ENCODE data around the gene USF2. TPM values are rescaled to one million over a fixed set of nuclear protein-coding genes. Genes with fewer than 3 reads are reported as not detected.
"Not testable (repeated sequence)": the region's sequence is repeated elsewhere in the genome, so short reads cannot be mapped to it uniquely, and the experiment has no call there.

The USF2 gene, protein sequence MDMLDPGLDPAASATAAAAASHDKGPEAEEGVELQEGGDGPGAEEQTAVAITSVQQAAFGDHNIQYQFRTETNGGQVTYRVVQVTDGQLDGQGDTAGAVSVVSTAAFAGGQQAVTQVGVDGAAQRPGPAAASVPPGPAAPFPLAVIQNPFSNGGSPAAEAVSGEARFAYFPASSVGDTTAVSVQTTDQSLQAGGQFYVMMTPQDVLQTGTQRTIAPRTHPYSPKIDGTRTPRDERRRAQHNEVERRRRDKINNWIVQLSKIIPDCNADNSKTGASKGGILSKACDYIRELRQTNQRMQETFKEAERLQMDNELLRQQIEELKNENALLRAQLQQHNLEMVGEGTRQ
- total RNA-seq: 100 to 1,000 TPM; 204 to 299 TPM
- 132 to 143 reads per million in 2 donors for total RNA-seq

DNA sequence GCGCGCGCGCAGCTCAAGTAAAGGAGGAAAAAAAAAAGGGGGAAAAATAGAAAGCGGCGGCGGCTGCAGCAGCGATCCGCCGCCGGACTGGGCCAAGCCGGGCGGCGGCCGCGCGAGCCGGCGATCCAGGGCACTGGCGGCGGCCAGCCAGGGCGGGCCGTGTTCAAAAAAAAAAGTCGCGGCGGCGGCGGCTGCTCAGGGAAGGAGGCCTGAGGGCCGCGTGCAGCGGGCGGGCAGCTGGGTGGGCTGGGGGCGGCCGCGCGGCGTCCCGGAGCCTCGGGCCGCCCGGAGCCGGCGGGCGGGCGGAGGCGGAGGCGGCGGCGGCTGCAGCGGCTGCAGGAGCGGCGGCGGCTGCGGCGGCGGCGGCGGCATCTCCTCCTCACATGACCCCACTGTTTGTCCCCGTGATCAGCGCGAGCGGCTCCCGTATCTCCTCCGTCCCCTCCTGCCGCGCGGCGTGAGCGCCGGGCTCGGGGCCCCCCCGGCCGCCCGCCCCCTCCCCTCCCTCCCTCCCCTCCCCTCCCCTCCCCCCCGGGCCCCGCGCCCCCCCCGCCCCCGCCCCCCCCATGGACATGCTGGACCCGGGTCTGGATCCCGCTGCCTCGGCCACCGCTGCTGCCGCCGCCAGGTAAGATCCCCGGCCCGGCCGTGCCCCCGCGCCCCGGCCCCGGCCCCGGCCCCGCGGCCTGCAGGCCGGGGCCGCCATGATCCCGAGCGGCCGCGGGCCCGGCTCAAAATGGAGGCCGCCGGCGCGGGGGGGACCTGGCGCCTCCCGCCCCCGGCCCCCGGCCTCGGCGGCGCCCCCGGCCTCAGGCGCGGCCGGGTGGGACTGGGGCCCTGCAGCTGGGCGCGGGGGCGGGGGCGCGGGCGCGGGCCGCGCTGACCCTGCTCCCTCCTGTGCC lies at the start of gene USF2:
USF2 (plus strand) TSS at position 427 of the 902 bp plus-strand sequence; CDS start at position 567, 140 bp downstream.
- peak within 1 kb of the TSS; percentile 94 for H3K4me3 Mint-ChIP-seq
- H3K9me3 ChIP-seq (ENCODE audit: control insufficient read depth, low read length, poor library complexity, severe bottlenecking): no peaks in the 10 kb centered on the region
- DNase-seq: peak; percentile 50 to 65 (median 61)
- peak within 1 kb of the TSS; percentile 89 for H3K27ac Mint-ChIP-seq
- ATAC-seq: peak; percentile 51
- H3K36me3 Mint-ChIP-seq (ENCODE audit: low read depth): peaks cover 2% of the 10 kb centered on the region
- H3K4me1 Mint-ChIP-seq: peaks cover 25% of the 10 kb centered on the region
- no peaks in the 10 kb centered on the region for H3K27me3 Mint-ChIP-seq

DNA sequence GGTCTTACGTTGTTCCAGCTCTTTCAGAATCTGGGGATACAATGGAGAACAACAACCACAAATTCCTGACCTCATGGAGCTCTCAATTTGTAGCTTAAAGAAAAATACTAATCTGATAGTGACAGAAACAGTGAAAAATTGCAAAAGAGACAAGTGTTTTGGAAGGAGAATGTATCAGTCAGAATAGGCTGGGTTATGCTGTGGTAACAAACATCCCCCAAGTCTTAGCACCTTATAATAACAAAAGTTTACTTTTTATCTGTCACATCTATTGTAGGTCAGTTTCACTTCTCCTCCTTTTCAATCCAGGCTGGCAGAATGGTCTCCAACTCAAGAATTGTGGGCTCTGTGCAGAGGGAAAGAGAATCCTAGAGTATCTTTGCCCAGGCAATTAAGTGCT lies 49.8 kb upstream of the USF2 start:
- ATAC-seq (no peak), DNase-seq (no peak)
- no peak overlapping the region for H3K4me3 Mint-ChIP-seq
- peaks cover 17% of the 10 kb centered on the region for H3K4me1 Mint-ChIP-seq
- no peaks in the 10 kb centered on the region for H3K36me3 Mint-ChIP-seq (ENCODE audit: low read depth)
- no peaks in the 10 kb centered on the region for H3K27me3 Mint-ChIP-seq
- peak overlapping the region; percentile 2 for H3K27ac Mint-ChIP-seq
- H3K9me3 ChIP-seq (ENCODE audit: control insufficient read depth, low read length, poor library complexity, severe bottlenecking): no peaks in the 10 kb centered on the region

DNA sequence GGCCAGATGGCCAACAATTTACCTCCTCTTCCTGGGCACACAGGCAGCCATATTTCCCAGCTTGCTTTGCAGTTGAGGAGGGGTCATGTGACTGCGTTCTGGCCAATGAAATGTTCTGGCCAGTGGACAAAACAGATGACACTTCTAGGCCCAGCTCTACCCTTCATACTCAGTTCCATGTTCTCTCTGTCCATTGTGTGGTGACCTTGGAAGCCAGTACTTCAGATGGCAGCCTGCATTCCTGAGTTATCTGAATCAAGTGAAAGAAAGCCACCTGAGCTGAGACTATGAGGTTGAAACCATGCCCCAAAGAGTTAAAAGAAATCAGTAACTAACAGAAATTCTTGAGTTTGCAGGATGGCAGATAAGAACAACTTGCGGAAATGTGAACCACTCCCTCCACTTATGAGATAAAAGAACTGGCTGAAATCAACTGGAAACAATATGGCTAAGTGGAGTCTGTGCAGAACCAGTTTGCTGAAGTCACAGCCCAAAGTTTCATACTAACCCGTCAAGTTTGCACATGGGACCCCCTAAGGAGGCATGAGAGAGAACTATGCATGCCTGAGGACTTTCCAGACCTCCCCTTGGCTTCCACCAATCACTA lies 48.3 kb upstream of the USF2 start:
- no peak overlapping the region for H3K27ac Mint-ChIP-seq
- H3K9me3 ChIP-seq (ENCODE audit: control insufficient read depth, low read length, poor library complexity, severe bottlenecking): no peaks in the 10 kb centered on the region
- no peak overlapping the region for H3K4me3 Mint-ChIP-seq
- H3K27me3 Mint-ChIP-seq: no peaks in the 10 kb centered on the region
- DNase-seq (no peak), ATAC-seq (no peak)
- H3K4me1 Mint-ChIP-seq: peaks cover 18% of the 10 kb centered on the region
- no peaks in the 10 kb centered on the region for H3K36me3 Mint-ChIP-seq (ENCODE audit: low read depth)

DNA sequence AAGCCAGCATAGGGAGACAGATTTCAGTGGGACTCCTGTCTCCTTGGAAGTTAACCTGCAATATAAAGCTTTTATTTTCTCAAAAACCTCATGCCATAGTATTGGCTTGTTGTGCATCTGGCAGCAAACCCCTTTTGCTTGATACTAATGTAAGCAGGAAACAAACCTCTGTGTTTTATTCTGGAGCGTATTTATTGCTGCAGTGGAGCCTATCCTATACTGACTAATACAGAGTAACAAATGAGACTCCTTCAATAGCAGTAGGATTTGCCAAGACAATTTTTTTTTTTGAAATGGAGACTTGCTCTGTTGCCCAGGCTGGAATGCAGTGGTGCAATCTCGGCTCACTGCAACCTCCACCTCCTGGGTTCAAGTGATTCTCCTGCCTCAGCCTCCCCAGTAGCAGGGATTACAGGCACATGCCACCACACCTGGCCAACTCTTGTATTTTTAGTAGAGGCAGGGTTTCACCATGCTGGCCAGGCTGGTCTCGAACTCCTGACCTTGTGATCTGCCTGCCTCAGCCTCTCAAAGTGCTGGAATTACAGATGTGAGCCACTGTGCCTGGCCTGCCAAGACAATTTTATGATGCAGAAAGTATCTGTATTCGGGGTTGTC lies 47.7 kb upstream of the USF2 start:
- not testable (repeated sequence) for DNase-seq; H3K27me3 Mint-ChIP-seq; H3K4me3 Mint-ChIP-seq; H3K36me3 Mint-ChIP-seq (ENCODE audit: low read depth); H3K9me3 ChIP-seq (ENCODE audit: control insufficient read depth, low read length, poor library complexity, severe bottlenecking); ATAC-seq
- peaks cover 24% of the 10 kb centered on the region for H3K4me1 Mint-ChIP-seq
- peak overlapping the region; percentile 47 for H3K27ac Mint-ChIP-seq

DNA sequence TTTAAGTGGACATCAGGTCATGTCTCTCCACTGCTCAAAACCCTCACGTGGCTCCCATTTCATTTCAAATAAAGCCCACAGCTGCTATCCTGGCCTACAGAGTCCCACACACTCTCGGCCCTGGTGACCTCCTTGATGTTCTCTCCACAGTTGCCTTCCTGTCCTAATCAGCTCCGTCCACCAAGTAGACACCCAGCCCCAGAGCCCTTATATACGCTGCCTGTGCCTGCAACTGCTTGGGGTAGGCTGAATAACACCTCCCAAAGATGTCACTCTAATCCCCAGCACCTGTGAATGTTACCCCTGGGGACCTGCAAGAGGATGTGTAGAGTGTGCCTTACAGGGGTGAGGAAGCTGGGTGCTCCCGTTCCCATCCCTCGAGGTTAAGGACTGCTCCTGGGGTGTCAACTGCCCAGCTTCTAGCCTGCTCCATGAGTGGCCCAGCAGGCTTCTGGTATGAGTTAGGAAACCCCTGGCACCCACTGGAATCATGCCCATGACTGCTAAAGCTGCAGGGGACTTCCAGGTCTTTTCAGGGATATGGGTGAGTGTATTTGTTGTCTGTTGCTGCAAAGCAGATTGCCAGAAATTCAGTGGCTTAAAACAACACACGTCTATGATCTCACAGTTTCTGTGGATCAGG lies 46.3 kb upstream of the USF2 start:
- no peaks in the 10 kb centered on the region for H3K9me3 ChIP-seq (ENCODE audit: control insufficient read depth, low read length, poor library complexity, severe bottlenecking)
- Mint-ChIP-seq H3K4me1 (peaks cover 28% of the 10 kb centered on the region), H3K27me3 (no peaks in the 10 kb centered on the region), H3K36me3 (ENCODE audit: low read depth) (no peaks in the 10 kb centered on the region), H3K27ac (peak overlapping the region; percentile 66), H3K4me3 (no peak overlapping the region)
- ATAC-seq (no peak), DNase-seq (no peak)

DNA sequence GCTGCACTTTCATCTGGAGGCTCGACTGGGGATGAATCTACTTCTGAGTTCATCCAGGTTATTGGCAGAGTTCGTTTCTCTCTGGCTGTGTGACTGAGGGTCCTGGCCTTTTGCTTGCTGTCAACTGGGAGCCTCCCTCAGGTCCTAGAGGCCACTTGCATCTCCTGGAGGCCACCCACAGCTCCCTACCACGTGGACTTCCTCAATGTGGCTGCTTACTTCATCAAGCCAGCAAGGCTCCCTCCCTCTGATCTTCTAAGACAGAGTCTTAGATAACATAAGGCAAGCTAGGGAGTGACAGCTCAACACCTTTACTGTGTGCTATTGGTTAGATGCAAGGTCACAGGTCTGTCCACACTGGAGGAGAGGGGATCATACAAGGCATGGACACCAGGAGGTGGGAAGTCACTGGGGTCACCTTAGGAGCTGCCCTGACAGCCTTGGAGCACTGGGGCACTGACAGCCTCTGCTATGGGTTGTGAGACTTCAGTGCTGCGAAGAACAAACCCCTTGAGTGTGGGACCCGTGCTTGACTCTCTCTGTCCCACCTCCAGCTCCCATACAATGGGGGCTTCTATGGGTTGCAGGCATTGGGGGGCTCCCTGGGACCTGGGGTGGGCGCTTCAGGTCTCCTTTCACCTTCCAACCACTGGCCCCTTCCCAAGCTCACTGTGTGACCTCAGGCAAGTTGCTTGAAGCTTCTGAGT lies 45.5 kb upstream of the USF2 start:
- DNase-seq (no peak), ATAC-seq (no peak)
- Mint-ChIP-seq H3K4me1 (peaks cover 28% of the 10 kb centered on the region), H3K27ac (peak overlapping the region; percentile 66), H3K4me3 (no peak overlapping the region), H3K27me3 (no peaks in the 10 kb centered on the region), H3K36me3 (ENCODE audit: low read depth) (no peaks in the 10 kb centered on the region)
- no peaks in the 10 kb centered on the region for H3K9me3 ChIP-seq (ENCODE audit: control insufficient read depth, low read length, poor library complexity, severe bottlenecking)

DNA sequence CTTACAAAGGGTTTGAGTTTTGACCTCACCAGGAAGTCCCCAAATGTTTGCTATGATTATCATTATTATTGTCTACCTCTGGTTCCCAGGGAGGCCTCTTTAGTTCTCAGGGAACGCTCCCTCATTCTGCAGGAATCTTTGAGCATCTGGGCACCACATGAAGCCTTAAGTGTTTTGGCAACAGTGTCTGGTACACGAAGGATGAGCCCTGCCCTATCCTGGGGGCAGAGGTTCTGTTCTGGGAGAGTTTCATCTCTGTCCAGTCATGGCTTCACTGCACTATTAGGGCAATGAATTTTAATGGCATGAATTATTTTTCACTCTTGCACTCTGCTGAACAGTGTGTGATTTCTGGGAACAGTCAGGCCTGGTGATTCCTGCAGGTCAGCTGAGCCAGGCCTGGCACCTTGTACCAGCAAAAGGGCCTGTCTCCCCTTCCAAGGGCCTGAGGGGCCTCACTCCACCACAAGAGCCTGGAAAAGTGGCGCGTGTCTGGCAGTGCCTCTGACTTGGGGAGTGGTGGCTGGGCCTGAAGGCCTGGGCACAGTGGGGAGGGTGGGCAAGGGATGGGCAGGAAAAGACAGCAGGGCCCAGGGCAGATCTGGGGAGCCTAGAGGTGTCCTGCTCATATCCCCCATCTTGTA lies 44.8 kb upstream of the USF2 start:
- Mint-ChIP-seq H3K4me1 (peaks cover 28% of the 10 kb centered on the region), H3K4me3 (no peak overlapping the region), H3K27ac (peak overlapping the region; percentile 66), H3K27me3 (no peaks in the 10 kb centered on the region), H3K36me3 (ENCODE audit: low read depth) (no peaks in the 10 kb centered on the region)
- no peaks in the 10 kb centered on the region for H3K9me3 ChIP-seq (ENCODE audit: control insufficient read depth, low read length, poor library complexity, severe bottlenecking)
- DNase-seq (no peak), ATAC-seq (no peak)

DNA sequence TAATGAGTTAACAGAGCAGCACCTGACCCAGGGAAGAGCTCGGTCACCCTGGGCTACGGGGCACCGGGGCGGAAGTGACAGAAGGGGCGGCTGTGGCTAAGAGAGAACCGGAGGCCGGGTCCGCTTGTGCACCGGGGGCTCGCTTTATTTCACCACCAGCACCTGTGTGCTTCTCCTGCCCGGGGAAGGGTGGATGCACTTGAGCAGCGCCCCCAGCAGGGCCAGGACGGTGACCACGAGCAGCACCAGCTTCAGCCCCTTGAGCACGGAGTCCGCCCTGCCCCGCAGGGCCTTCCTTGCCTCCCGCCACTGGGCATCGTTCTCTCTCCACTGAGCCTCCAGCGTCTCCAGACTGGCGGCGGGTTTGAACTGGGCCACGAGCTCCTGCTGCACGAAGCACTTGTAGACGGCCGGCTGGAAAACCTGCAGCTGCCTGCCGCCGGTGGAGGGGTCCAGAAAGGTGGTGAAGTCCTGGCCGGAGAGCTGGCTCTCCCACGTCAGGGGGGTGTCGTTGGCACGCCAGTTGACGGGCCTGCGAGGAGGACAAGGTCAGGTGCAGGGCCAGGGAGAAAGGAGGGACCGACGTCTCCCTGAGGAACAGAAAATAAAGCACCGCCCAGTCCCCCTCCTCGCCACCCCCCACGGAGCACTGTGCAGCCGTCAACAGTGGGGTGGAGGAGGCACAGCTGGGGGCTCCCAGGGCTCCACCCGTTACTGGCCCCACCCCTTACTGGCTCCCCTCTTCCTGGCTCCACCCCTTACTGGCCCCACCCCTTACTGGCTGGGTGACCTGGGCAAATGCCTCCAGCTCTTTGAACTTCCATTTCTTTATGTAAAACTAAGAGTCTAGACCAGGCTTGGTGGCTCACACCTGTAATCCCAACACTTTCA lies 43.8 kb upstream of the USF2 start:
- DNase-seq (no peak), ATAC-seq (peak; percentile 48)
- Mint-ChIP-seq H3K4me3 (peak overlapping the region; percentile 19), H3K36me3 (ENCODE audit: low read depth) (no peaks in the 10 kb centered on the region), H3K4me1 (peaks cover 29% of the 10 kb centered on the region), H3K27me3 (no peaks in the 10 kb centered on the region), H3K27ac (no peak overlapping the region)
- H3K9me3 ChIP-seq (ENCODE audit: control insufficient read depth, low read length, poor library complexity, severe bottlenecking): no peaks in the 10 kb centered on the region

DNA sequence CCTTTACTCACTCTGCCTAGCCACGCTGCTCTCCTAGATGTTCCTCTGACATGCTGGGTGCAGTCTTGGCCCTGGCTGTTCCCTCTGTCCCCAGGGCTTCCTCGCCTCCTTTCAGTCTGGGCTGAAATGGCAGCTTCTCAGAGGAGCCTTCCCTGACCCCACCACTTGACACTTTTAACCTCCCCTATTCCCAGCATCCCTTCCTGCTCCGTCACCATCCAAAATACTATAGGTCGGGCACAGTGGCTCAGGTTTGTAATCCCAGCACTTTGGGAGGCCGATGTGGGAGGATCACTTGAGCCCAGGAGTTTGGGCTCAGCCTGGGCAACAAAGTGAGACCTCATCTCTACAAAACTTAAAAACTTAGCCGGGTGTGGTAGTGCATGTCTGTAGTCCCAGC lies 42.8 kb upstream of the USF2 start:
- DNase-seq (no peak), ATAC-seq (no peak)
- H3K27ac Mint-ChIP-seq: peak overlapping the region; percentile 27
- no peaks in the 10 kb centered on the region for H3K36me3 Mint-ChIP-seq (ENCODE audit: low read depth)
- H3K9me3 ChIP-seq (ENCODE audit: control insufficient read depth, low read length, poor library complexity, severe bottlenecking): no peaks in the 10 kb centered on the region
- H3K4me3 Mint-ChIP-seq: no peak overlapping the region
- H3K4me1 Mint-ChIP-seq: peaks cover 26% of the 10 kb centered on the region
- H3K27me3 Mint-ChIP-seq: no peaks in the 10 kb centered on the region

DNA sequence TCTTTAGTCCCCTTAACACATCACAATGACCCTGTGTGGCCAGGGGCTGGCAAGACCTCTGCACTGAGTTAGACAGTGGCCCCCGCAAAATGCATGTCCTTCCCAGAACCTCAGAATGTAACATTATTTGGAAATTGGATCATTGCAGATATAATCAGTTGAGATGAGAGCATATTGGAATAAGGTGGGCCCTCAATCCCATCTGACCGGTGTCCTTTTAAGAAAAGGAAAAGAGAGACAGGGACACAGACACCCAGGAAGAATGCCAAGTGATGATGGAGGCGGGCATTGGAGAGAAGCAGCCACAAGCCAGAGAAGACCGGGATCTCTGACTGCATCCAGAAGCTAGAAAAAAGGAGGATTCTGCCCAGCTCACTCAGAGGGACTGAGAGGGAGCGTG lies 42.0 kb upstream of the USF2 start:
- no peak overlapping the region for H3K27ac Mint-ChIP-seq
- H3K27me3 Mint-ChIP-seq: no peaks in the 10 kb centered on the region
- no peak overlapping the region for H3K4me3 Mint-ChIP-seq
- ATAC-seq: no peak
- no peaks in the 10 kb centered on the region for H3K9me3 ChIP-seq (ENCODE audit: control insufficient read depth, low read length, poor library complexity, severe bottlenecking)
- no peak for DNase-seq
- peaks cover 24% of the 10 kb centered on the region for H3K4me1 Mint-ChIP-seq
- H3K36me3 Mint-ChIP-seq (ENCODE audit: low read depth): no peaks in the 10 kb centered on the region

All from T-helper 17 cell (primary cell).